HepG2 (cell line): ENCODE measurements around the gene SFRP4. TPM values are rescaled to one million over a fixed set of nuclear protein-coding genes. Genes with fewer than 3 reads are reported as not detected.

Experiments used
- ATAC-seq: fragments of 200-7000 bp; cut with Tn5 transposase; 3 replicates; pipeline ENCODE4 v1.9.1; 2020; ENCODE audit warnings: mild to moderate bottlenecking, moderate library complexity
- BruUV-seq: library from RNA; stranded (reverse); fragments of 400-500 nt; replicated peaks from 2 replicates; lab custom pipeline; 2021; lab: Mats Ljungman, UMichigan
- CTCF ChIA-PET: fragments of 300-600 bp; formaldehyde crosslinking; extraction: SDS; loops from one replicate; lab custom pipeline; 2021; ENCODE audit warnings: low total read pairs, inconsistent platforms, low intra/inter-chr PET ratio; lab: Yijun Ruan, JAX
- POLR2A ChIA-PET: fragments of 350-600 bp; sonication (Branson Sonifier 250); formaldehyde crosslinking; loops from one replicate; lab custom pipeline; 2020; ENCODE audit warnings: antibody characterized with exemption, inconsistent platforms; lab: Yijun Ruan, JAX
- DNase-seq: peaks from one replicate; pipeline ENCODE4 v3.0.0-alpha.2; 2015; ENCODE audit warnings: low spot score
- FAIRE-seq: peaks from 3 replicates; lab custom pipeline; 2011; peaks lifted over from hg19 to GRCh38; lab: Jason Lieb, UNC
- H2AFZ ChIP-seq: one replicate; pipeline ENCODE4 v1.6.1; 2011; ENCODE audit warnings: low read length, inconsistent platforms
- H3K27ac ChIP-seq: fragments of 300-600 bp; 3 replicates; pipeline ENCODE4 v1.8.0; 2011; ENCODE audit warnings: mixed run types, mild to moderate bottlenecking, mixed read lengths, low read length, inconsistent platforms; ENCODE audit not compliant: insufficient read depth; ENCODE audit errors: extremely low read length
- H3K27me3 ChIP-seq, 2 experiments: fragments of 200-600 bp in 1 of 2; 2 replicates in 1 of 2; 3 replicates in 1 of 2; pipeline versions ENCODE4 v1.6.0 to v1.8.0; 2011; ENCODE audit warnings: low read length in 2 of 2, mild to moderate bottlenecking in 2 of 2, moderate library complexity in 2 of 2, inconsistent platforms in 1 of 2; ENCODE audit not compliant: insufficient read depth in 2 of 2, control insufficient read depth in 1 of 2
- H3K36me3 ChIP-seq, 2 experiments: fragments of 200-600 bp in 1 of 2; replicated peaks in 1 of 2; 2 replicates in 1 of 2; 3 replicates in 1 of 2; pipeline versions ENCODE4 v1.5.1 to v1.8.0; 2011; ENCODE audit warnings: low read length in 2 of 2, inconsistent platforms in 1 of 2; ENCODE audit not compliant: insufficient read depth in 2 of 2, control insufficient read depth in 1 of 2
- H3K4me1 ChIP-seq: 2 replicates; pipeline ENCODE4 v1.5.1; 2012; ENCODE audit warnings: low read length, inconsistent platforms; ENCODE audit not compliant: insufficient read depth
- H3K4me2 ChIP-seq: 2 replicates; pipeline ENCODE4 v1.6.0; 2011; ENCODE audit warnings: low read depth, low read length, inconsistent platforms
- H3K4me3 ChIP-seq, 3 experiments: fragments of 200-600 bp in 1 of 3; sonication (generic), shearing (Covaris generic) in 1 of 3; replicated peaks in 1 of 3; 2 replicates each; pipeline ENCODE4 v1.5.1; 2011 to 2016; ENCODE audit warnings: low read length in 3 of 3, inconsistent platforms in 2 of 3, low read depth in 2 of 3, mild to moderate bottlenecking in 2 of 3, control low read depth in 1 of 3, mixed read lengths in 1 of 3; ENCODE audit not compliant: insufficient read depth in 1 of 3
- H3K79me2 ChIP-seq: one replicate; pipeline ENCODE4 v1.6.1; 2011; ENCODE audit warnings: low read length, inconsistent platforms; ENCODE audit not compliant: insufficient read depth
- H3K9ac ChIP-seq: 2 replicates; pipeline ENCODE4 v1.6.0; 2011; ENCODE audit warnings: mild to moderate bottlenecking, low read depth, low read length, inconsistent platforms; ENCODE audit not compliant: insufficient read depth
- H3K9me3 ChIP-seq: 2 replicates; pipeline ENCODE4 v1.5.1; 2012; ENCODE audit warnings: mild to moderate bottlenecking, low read length
- H4K20me1 ChIP-seq: 2 replicates; pipeline ENCODE4 v1.6.0; 2011; ENCODE audit warnings: inconsistent platforms, mild to moderate bottlenecking, low read length, moderate library complexity; ENCODE audit not compliant: insufficient read depth
- CTCF ChIP-seq: sonication (generic); formaldehyde crosslinking; IDR thresholded peaks from 2 replicates; pipeline ENCODE4 v1.5.0; 2020; ENCODE audit warnings: mild to moderate bottlenecking, missing genetic modification reagents, moderate library complexity
- MZF1 ChIP-seq: sonication (generic); formaldehyde crosslinking; IDR thresholded peaks from 2 replicates; pipeline ENCODE4 v1.8.1; 2023; ENCODE audit warnings: mild to moderate bottlenecking, missing genetic modification reagents, borderline replicate concordance
- PATZ1 ChIP-seq: sonication (generic); formaldehyde crosslinking; IDR thresholded peaks from 2 replicates; pipeline ENCODE4 v1.4.0; 2020; ENCODE audit warnings: missing genetic modification reagents
- SMC3 ChIP-seq: IDR thresholded peaks from 2 replicates; pipeline ENCODE4 v1.6.1; 2011; ENCODE audit warnings: low read length, improper control_type of control experiment
- ZNF124 ChIP-seq: sonication (generic); formaldehyde crosslinking; IDR thresholded peaks from 2 replicates; pipeline ENCODE4 v1.4.0; 2020; ENCODE audit warnings: missing genetic modification reagents
- ZNF33B ChIP-seq: sonication (generic); formaldehyde crosslinking; IDR thresholded peaks from 2 replicates; pipeline ENCODE4 v1.5.1; 2020; ENCODE audit warnings: mild to moderate bottlenecking, missing genetic modification reagents
- ZNF788 ChIP-seq: sonication (generic); formaldehyde crosslinking; IDR thresholded peaks from 2 replicates; pipeline ENCODE4 v1.5.0; 2020; ENCODE audit warnings: mild to moderate bottlenecking, missing genetic modification reagents, borderline replicate concordance
- WGBS: methylation state at CpG from one replicate; pipeline ENCODE4 v1.1.6; 2017; ENCODE audit warnings: low lambda C conversion rate; 5-methylcytosine and 5-hydroxymethylcytosine counted together
- in situ Hi-C: cut with HindIII; loops from 2 replicates; pipeline ENCODE4 v1.10.0; 2017; ENCODE audit warnings: low pct_unique_long_range_greater_than_20kb; ENCODE audit not compliant: extremely low pct_ligation_motif_present
- intact Hi-C: fragments of 100-400 bp; cut with micrococcal nuclease; formaldehyde crosslinking; loops from one replicate; pipeline ENCODE4 v1.10.0; 2022; ENCODE audit not compliant: unreplicated experiment
- polyA plus RNA-seq, 8 experiments: library from polyadenylated mRNA; depleted of rRNA in 3 of 8; stranded (reverse) in 7 of 8; unstranded in 1 of 8; fragments of >200 nt; fragmentation: Illumina TruSeq in 4 of 8; extraction: Trizol in 4 of 8; gene quantifications; 2 replicates each; pipeline versions ENCODE4 v1.2.1 to v1.2.3, GENCODE V29; 2011 to 2016; ENCODE audit warnings: low read depth in 4 of 8, missing spikeins in 1 of 8, mixed read lengths in 1 of 8; ENCODE audit not compliant: insufficient read depth in 1 of 8
- total RNA-seq, 5 experiments: library from RNA; depleted of rRNA; stranded (reverse); fragments of >200 nt; fragmentation: Illumina TruSeq; extraction: Trizol; gene quantifications; 2 replicates each; pipeline ENCODE4 v1.2.3, GENCODE V29; 2016; ENCODE audit warnings: low read depth in 1 of 5

The SFRP4 gene
- total and polyA plus RNA-seq, 2 of the 13 experiments (the other 11 are each of a cell fraction or from before 2014, with no cell fraction given), result 0.96 to 1.8 TPM

GRCh38 chr7:37920305-37920848 lies 3.8 kb upstream of the SFRP4 start, which contains the start of gene EPDR1 (continued):
- TF ChIP-seq PATZ1 (CRISPR knock-in tag) (peak; percentile 25; the same call in 1 of the 2 replicates), ZNF124 (CRISPR knock-in tag) (no peak; the same call in 1 of the 2 replicates), MZF1 (no peak), ZNF788 (CRISPR knock-in tag) (no peak)

GRCh38 chr7:37918526-37918925 lies 1.9 kb upstream of the SFRP4 start:
- Histone ChIP-seq H3K4me1 (peaks cover 61% of the 10 kb centered on the region), H3K27ac (no peak overlapping the region), H3K36me3 (0 out of 5 replicates have a peak, but pooled peaks cover 0 to 1% of the 10 kb centered on the region in 2 experiments), H3K9ac (no peak overlapping the region), H3K27me3 (no peaks in the 10 kb centered on the region), H3K9me3 (no peaks in the 10 kb centered on the region), H3K4me2 (0 out of 2 replicates have a peak overlapping the region, but pooled peaks have one; percentile 20), H3K4me3 (no peak overlapping the region), H2AFZ (no peak overlapping the region)
- intact Hi-C loops (loop anchor here (5.0 kb wide), 1 partner anchor 259 kb away; the partner anchor contains the start of gene STARD3NL), in situ Hi-C loops (loop anchor here (25.0 kb wide), 1 partner anchor 419 kb away; no protein-coding TSS in a partner anchor)
- ChIA-PET CTCF (no interaction called here), POLR2A (interaction anchor here (3.7 kb wide), 1 partner anchor 25 kb away, joined by 68 read pairs; no protein-coding TSS in a partner anchor)
- no TSS peak for BruUV-seq
- no peak for ATAC-seq
- WGBS, result 40% methylated on average over 4 of the region's 4 CpGs
- peak; percentile 18; the same call in 1 of the 2 replicates for TF ChIP-seq SMC3
- TF ChIP-seq ZNF33B, result no peak
- peak; percentile 54 for TF ChIP-seq CTCF (CRISPR knock-in tag)
- TF ChIP-seq, all 625 proteins: peak for 2
- FAIRE-seq, result no peak
- peaks cover 22% of the 10 kb centered on the region for H3K79me2 ChIP-seq
- no peak for DNase-seq
- peaks cover 4% of the 10 kb centered on the region; the same call in 1 of the 2 replicates for H4K20me1 ChIP-seq
